Measurements from ENCODE around the gene ABCF3. TPM values are rescaled to one million over a fixed set of nuclear protein-coding genes. Genes with fewer than 3 reads are reported as not detected.

The ABCF3 gene
- total RNA-seq, 4 donors from 2014 or later, result 51.1 to 83.4 (median 72.6) TPM

GRCh38 chr3:184198509-184198908 is 12.5 kb downstream of the ABCF3 start:
- peaks cover 12 to 14% of the 10 kb centered on the region in 2 donors for H3K36me3 ChIP-seq
- no peaks in the 10 kb centered on the region for H3K9me3 ChIP-seq
- no peaks in the 10 kb centered on the region for H3K27me3 ChIP-seq
- H3K4me1 ChIP-seq, result no peaks in the 10 kb centered on the region
- no peak overlapping the region for H3K27ac ChIP-seq
- 86 to 90% methylated on average over 3 to 9 of the region's 9 CpGs for WGBS, 2 donors
- TF ChIP-seq POLR2A (IDR thresholded peaks at IDR 0.05), result no peak
- TF ChIP-seq CTCF (IDR thresholded peaks at IDR 0.05), result no peak
- DNase-seq, result no peak
- intact Hi-C loops (cut with DNase I), result no loop called here
- H3K4me3 ChIP-seq (replicated peaks in 1 of 3), result no peak overlapping the region

- Histone ChIP-seq H3K4me1 (no peaks in the 10 kb centered on the region), H3K27ac (no peak overlapping the region), H3K27me3 (no peaks in the 10 kb centered on the region), H3K9me3 (no peaks in the 10 kb centered on the region), H3K4me3 (replicated peaks in 1 of 3) (no peak overlapping the region), H3K36me3 (no peaks in the 10 kb centered on the region)
- intact Hi-C loops (cut with DNase I), result no loop called here
- TF ChIP-seq CTCF (IDR thresholded peaks at IDR 0.05) (no peak), POLR2A (IDR thresholded peaks at IDR 0.05) (no peak)
- no peak for DNase-seq
Measured at GRCh38 chr3:184200825-184201224, 14.8 kb downstream of the ABCF3 start.

- H3K27me3 ChIP-seq, result no peaks in the 10 kb centered on the region
- no peaks in the 10 kb centered on the region for H3K4me1 ChIP-seq
- WGBS, 2 donors, result 69 to 78% methylated on average over 8 of the region's 8 CpGs
- DNase-seq, result no peak
- H3K4me3 ChIP-seq (replicated peaks in 1 of 3), result no peak overlapping the region
- no peaks in the 10 kb centered on the region for H3K9me3 ChIP-seq
- H3K27ac ChIP-seq, result no peak overlapping the region
- TF ChIP-seq CTCF (IDR thresholded peaks at IDR 0.05) (no peak), POLR2A (IDR thresholded peaks at IDR 0.05) (no peak)
- no peaks in the 10 kb centered on the region for H3K36me3 ChIP-seq
- intact Hi-C loops (cut with DNase I), result no loop called here
Measured at GRCh38 chr3:184203526-184203925, 17.5 kb downstream of the ABCF3 start.

GRCh38 chr3:184209146-184209923 is 23.3 kb downstream of the ABCF3 start:
- Histone ChIP-seq H3K9me3 (no peaks in the 10 kb centered on the region), H3K36me3 (no peaks in the 10 kb centered on the region), H3K27me3 (no peaks in the 10 kb centered on the region), H3K4me3 (replicated peaks in 1 of 3) (no peak overlapping the region), H3K4me1 (peaks cover 0 to 6% of the 10 kb centered on the region in 2 donors), H3K27ac (no peak overlapping the region)
- DNase-seq, result no peak
- TF ChIP-seq CTCF (IDR thresholded peaks at IDR 0.05) (no peak), POLR2A (IDR thresholded peaks at IDR 0.05) (no peak)
- 67 to 70% methylated on average over 11 of the region's 11 CpGs for WGBS, 2 donors
- intact Hi-C loops (cut with DNase I), result no loop called here

- no peak overlapping the region for H3K27ac ChIP-seq
- WGBS, 2 donors, result 88 to 91% methylated on average over 5 of the region's 5 CpGs
- DNase-seq, result no peak
- H3K4me3 ChIP-seq (replicated peaks in 1 of 3), result no peak overlapping the region
- no peaks in the 10 kb centered on the region for H3K9me3 ChIP-seq
- H3K4me1 ChIP-seq, result peaks cover 0 to 6% of the 10 kb centered on the region in 2 donors
- H3K27me3 ChIP-seq, result no peaks in the 10 kb centered on the region
- TF ChIP-seq CTCF (IDR thresholded peaks at IDR 0.05) (no peak), POLR2A (IDR thresholded peaks at IDR 0.05) (no peak)
- no peaks in the 10 kb centered on the region for H3K36me3 ChIP-seq
- intact Hi-C loops (cut with DNase I), result no loop called here
Measured at GRCh38 chr3:184211297-184211696, 25.3 kb downstream of the ABCF3 start.
